GM12801 (cell line): ENCODE measurements around the gene CD68.

Source experiments
- CTCF ChIP-seq: IDR thresholded peaks from one replicate; pipeline ENCODE4 v1.5.1; 2011; ENCODE audit warnings: control low read depth; ENCODE audit not compliant: insufficient read length; ENCODE audit errors: extremely low read depth

Gene CD68

DNA sequence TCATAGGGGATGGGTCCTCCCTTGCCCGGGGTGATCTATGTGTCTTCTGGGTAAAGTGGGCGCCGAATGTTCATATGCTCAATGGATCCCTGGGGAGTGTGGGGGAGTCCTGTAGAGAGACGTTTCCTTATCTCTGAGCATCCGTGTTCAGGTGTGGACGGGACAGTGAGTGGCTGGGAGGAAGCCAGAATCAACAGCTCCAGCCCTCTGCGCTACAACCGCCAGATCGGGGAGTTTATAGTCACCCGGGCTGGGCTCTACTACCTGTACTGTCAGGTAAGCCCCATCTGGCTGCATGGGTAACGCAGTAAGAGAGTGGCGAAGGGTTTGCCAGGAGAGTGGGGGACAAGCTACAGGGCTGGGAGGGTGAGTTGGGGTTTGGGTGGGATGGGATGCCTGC lies 22.8 kb upstream of the CD68 start:
- TF ChIP-seq CTCF: no peak

DNA sequence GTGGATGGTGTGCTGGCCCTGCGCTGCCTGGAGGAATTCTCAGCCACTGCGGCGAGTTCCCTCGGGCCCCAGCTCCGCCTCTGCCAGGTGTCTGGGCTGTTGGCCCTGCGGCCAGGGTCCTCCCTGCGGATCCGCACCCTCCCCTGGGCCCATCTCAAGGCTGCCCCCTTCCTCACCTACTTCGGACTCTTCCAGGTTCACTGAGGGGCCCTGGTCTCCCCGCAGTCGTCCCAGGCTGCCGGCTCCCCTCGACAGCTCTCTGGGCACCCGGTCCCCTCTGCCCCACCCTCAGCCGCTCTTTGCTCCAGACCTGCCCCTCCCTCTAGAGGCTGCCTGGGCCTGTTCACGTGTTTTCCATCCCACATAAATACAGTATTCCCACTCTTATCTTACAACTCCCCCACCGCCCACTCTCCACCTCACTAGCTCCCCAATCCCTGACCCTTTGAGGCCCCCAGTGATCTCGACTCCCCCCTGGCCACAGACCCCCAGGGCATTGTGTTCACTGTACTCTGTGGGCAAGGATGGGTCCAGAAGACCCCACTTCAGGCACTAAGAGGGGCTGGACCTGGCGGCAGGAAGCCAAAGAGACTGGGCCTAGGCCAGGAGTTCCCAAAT lies 22.2 kb upstream of the CD68 start:
- no peak for TF ChIP-seq CTCF

GRCh38 chr17:7557775-7558543 lies 21.5 kb upstream of the CD68 start:
- no peak for TF ChIP-seq CTCF

DNA sequence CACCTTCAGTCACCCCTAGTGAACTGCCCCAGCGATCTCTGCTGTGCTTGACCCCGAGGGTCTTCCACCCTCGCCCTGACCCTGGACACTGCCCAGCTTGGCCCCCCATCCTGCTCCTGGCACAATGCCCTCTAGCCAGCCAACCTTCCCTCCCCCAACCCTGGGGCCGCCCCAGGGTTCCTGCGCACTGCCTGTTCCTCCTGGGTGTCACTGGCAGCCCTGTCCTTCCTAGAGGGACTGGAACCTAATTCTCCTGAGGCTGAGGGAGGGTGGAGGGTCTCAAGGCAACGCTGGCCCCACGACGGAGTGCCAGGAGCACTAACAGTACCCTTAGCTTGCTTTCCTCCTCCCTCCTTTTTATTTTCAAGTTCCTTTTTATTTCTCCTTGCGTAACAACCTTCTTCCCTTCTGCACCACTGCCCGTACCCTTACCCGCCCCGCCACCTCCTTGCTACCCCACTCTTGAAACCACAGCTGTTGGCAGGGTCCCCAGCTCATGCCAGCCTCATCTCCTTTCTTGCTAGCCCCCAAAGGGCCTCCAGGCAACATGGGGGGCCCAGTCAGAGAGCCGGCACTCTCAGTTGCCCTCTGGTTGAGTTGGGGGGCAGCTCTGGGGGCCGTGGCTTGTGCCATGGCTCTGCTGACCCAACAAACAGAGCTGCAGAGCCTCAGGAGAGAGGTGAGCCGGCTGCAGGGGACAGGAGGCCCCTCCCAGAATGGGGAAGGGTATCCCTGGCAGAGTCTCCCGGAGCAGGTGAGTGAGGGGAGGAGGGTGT lies 20.7 kb upstream of the CD68 start, which contains the start of gene TNFSF13:
Gene TNFSF13, plus strand, starts transcription at position 207 of the 776 bp plus-strand sequence. Its CDS starts 290 bp downstream, at position 497.
- no peak for TF ChIP-seq CTCF

DNA sequence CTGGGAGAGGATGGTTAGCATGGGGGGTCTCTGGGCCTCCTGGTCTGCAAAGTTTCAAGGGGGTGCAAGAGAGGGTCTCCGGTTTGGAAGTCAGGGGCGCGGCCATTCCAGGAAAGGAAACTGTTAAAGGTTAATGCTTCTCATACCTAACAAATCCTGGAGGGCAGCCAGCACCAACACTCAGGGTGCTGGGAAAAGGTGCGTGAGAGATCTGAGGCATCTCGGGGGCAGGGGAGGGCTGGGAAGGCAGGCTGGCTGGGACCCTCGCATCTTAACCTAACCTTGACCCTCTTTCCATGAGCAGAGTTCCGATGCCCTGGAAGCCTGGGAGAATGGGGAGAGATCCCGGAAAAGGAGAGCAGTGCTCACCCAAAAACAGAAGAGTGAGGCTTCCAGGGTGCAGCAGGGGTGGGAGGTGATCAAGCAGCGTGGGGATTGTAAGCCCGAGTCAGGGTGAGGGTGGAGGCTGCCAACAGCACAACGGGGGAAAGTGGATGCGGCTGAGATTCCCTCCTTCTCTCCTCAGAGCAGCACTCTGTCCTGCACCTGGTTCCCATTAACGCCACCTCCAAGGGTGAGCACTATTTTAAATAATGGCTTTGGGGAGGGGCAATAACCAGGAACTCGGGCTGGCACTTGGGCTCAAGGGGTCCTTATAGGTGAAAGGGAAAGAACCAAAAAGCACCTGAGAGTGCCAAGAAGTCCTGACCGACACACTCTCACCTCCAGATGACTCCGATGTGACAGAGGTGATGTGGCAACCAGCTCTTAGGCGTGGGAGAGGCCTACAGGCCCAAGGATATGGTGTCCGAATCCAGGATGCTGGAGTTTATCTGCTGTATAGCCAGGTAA lies 19.9 kb upstream of the CD68 start:
- TF ChIP-seq CTCF: no peak

GRCh38 chr17:7560172-7561027 lies 19.0 kb upstream of the CD68 start:
- TF ChIP-seq CTCF: no peak
